ENCODE measurements around the gene TMC2. TPM values are rescaled to one million over a fixed set of nuclear protein-coding genes. Genes with fewer than 3 reads are reported as not detected.
"Not testable (repeated sequence)": the region's sequence is repeated elsewhere in the genome, so short reads cannot be mapped to it uniquely, and the experiment has no call there.

TMC2 gene
- total RNA-seq, 3 donors from 2014 or later, result 0.15 to 0.96 (median 0.33) TPM

GRCh38 chr20:2671977-2672376 lies 135.6 kb downstream of the TMC2 start:
- TF ChIP-seq CTCF (IDR thresholded peaks at IDR 0.05) (no peak), POLR2A (IDR thresholded peaks at IDR 0.05) (no peak), POLR2AphosphoS5 (IDR thresholded peaks at IDR 0.05) (no peak)
- intact Hi-C loops (cut with DNase I; ENCODE audit: low total_unique reads), result no loop called here
- Histone ChIP-seq H3K27ac (no peak overlapping the region), H3K9me3 (no peaks in the 10 kb centered on the region), H3K4me3 (no peak overlapping the region), H3K27me3 (no peaks in the 10 kb centered on the region), H3K4me1 (no peaks in the 10 kb centered on the region), H3K36me3 (no peaks in the 10 kb centered on the region)
- DNase-seq (ENCODE audit: low spot score in 2 of 2), result no peak

DNA sequence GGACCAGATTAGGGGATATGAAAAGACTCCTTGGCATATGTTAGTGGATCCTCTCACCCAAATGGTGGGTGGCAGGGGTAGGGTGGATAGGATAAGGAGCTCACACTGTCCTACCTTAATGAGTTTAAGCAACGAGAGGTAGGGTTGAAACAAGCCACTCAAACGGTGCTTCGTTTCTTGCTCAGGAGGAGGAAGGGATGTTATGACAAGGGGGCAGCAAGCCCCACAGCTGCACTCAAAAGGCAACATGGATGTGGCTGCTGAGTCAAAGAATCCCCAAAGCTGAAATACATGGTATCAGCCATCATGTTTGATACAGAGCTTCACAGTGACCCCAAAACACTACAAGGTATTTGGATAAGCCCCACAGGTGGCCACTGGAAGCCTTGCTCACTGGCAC lies 136.1 kb downstream of the TMC2 start:
- no peak for TF ChIP-seq POLR2A (IDR thresholded peaks at IDR 0.05)
- H3K4me3 ChIP-seq, result no peak overlapping the region
- no peak overlapping the region for H3K27ac ChIP-seq
- no peaks in the 10 kb centered on the region for H3K4me1 ChIP-seq
- no peak for DNase-seq (ENCODE audit: low spot score in 2 of 2)
- H3K36me3 ChIP-seq, result no peaks in the 10 kb centered on the region
- H3K27me3 ChIP-seq, result no peaks in the 10 kb centered on the region
- intact Hi-C loops (cut with DNase I; ENCODE audit: low total_unique reads), result no loop called here
- H3K9me3 ChIP-seq, result no peaks in the 10 kb centered on the region

GRCh38 chr20:2673453-2673852 lies 137.1 kb downstream of the TMC2 start:
- DNase-seq (ENCODE audit: low spot score in 2 of 2), result no peak
- no peaks in the 10 kb centered on the region for H3K36me3 ChIP-seq
- H3K4me3 ChIP-seq, result no peak overlapping the region
- intact Hi-C loops (cut with DNase I; ENCODE audit: low total_unique reads), result no loop called here
- H3K9me3 ChIP-seq, result no peaks in the 10 kb centered on the region
- no peak overlapping the region for H3K27ac ChIP-seq
- H3K27me3 ChIP-seq, result no peaks in the 10 kb centered on the region
- TF ChIP-seq POLR2AphosphoS5 (IDR thresholded peaks at IDR 0.05), result no peak
- no peak for TF ChIP-seq CTCF (IDR thresholded peaks at IDR 0.05)
- no peak for TF ChIP-seq POLR2A (IDR thresholded peaks at IDR 0.05)
- no peaks in the 10 kb centered on the region for H3K4me1 ChIP-seq

- no peaks in the 10 kb centered on the region for H3K9me3 ChIP-seq
- intact Hi-C loops (cut with DNase I; ENCODE audit: low total_unique reads), result no loop called here
- H3K4me1 ChIP-seq, result no peaks in the 10 kb centered on the region
- H3K36me3 ChIP-seq, result no peaks in the 10 kb centered on the region
- TF ChIP-seq CTCF (IDR thresholded peaks at IDR 0.05), result no peak
- TF ChIP-seq POLR2A (IDR thresholded peaks at IDR 0.05), result no peak
- TF ChIP-seq POLR2AphosphoS5 (IDR thresholded peaks at IDR 0.05), result no peak
- H3K27me3 ChIP-seq, result no peaks in the 10 kb centered on the region
- H3K27ac ChIP-seq, result no peak overlapping the region
- H3K4me3 ChIP-seq, result no peak overlapping the region
- no peak for DNase-seq (ENCODE audit: low spot score in 2 of 2)
These were observed 143.7 kb downstream of the TMC2 start for GRCh38 chr20:2680046-2680445.

DNA sequence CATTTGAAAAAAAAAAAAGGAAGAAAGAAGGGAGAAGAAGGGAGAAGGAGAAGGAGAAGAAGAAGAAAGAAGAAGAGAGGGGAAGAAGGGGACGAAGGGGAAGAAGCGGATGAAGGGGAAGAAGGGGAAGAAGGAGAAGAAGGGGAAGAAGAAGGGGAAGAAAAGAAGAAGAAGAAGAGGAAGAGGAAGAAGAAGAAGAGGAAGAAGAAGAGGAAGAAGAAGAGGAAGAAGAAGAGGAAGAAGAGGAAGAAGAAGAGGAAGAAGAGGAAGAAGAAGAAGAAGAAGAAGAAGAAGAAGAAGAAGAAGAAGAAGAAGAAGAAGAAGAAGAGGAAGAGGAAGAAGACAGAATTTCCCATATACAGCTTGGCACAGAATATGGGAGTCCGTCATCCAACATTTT lies 145.7 kb downstream of the TMC2 start:
- H3K27ac ChIP-seq; intact Hi-C loops (cut with DNase I; ENCODE audit: low total_unique reads); H3K9me3 ChIP-seq; H3K4me3 ChIP-seq; H3K4me1 ChIP-seq; H3K27me3 ChIP-seq; H3K36me3 ChIP-seq; DNase-seq (ENCODE audit: low spot score in 2 of 2): not testable (repeated sequence)

DNA sequence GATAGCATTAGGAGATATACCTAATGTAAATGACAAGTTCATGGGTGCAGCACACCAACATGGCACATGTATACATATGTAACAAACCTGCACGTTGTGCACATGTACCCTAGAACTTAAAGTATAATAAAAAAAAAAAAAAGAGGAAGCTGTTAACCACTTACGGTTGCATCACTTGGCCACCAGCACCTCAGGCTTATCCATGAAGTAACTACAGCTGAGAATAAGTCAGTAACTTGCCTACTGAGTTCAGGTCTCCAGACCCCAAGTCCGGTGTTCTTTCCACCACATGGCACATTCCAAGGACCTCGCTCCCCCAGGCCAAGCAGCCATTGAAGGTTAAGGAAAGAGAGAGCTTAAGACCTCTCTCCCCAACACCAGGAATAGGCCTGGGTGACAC lies 148.4 kb downstream of the TMC2 start:
- H3K9me3 ChIP-seq; H3K36me3 ChIP-seq; H3K4me3 ChIP-seq; H3K27ac ChIP-seq; H3K27me3 ChIP-seq; intact Hi-C loops (cut with DNase I; ENCODE audit: low total_unique reads); H3K4me1 ChIP-seq; DNase-seq (ENCODE audit: low spot score in 2 of 2): not testable (repeated sequence)

DNA sequence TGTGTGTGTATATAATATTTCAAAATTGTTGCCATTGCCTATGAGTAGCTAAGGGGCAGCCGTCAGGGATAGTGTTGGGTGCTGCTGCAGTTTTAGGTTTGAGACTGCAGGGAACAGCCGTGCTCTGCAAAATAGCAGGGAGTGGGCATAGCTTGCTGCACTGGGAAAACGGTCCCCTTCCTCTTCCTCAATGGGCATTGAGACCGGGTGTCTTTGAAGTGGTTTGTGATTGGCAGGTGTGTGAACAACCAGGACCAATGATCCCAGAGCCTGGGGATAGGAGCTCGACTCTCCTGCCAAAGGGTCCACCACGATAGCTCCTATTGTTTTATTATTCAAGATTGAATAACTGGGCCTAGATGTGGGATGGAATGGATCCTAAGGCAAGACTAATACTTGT lies 151.1 kb downstream of the TMC2 start:
- Histone ChIP-seq H3K9me3 (no peaks in the 10 kb centered on the region), H3K4me3 (no peak overlapping the region), H3K36me3 (no peaks in the 10 kb centered on the region), H3K4me1 (no peaks in the 10 kb centered on the region), H3K27ac (no peak overlapping the region), H3K27me3 (no peaks in the 10 kb centered on the region)
- no peak for DNase-seq (ENCODE audit: low spot score in 2 of 2)
- TF ChIP-seq POLR2A (IDR thresholded peaks at IDR 0.05) (no peak), POLR2AphosphoS5 (IDR thresholded peaks at IDR 0.05) (no peak), CTCF (IDR thresholded peaks at IDR 0.05) (no peak)
- intact Hi-C loops (cut with DNase I; ENCODE audit: low total_unique reads), result no loop called here

Measured in breast epithelium (tissue), 4 donors.